ENCODE data around the gene CADM1. TPM values are rescaled to one million over a fixed set of nuclear protein-coding genes. Genes with fewer than 3 reads are reported as not detected.

Gene CADM1
- total and polyA plus RNA-seq, 10 of the 15 experiments (the other 5 are each of a cell fraction or from before 2014, with no cell fraction given): 0.03 to 0.48 (median 0.15) TPM; not detected in 3

DNA sequence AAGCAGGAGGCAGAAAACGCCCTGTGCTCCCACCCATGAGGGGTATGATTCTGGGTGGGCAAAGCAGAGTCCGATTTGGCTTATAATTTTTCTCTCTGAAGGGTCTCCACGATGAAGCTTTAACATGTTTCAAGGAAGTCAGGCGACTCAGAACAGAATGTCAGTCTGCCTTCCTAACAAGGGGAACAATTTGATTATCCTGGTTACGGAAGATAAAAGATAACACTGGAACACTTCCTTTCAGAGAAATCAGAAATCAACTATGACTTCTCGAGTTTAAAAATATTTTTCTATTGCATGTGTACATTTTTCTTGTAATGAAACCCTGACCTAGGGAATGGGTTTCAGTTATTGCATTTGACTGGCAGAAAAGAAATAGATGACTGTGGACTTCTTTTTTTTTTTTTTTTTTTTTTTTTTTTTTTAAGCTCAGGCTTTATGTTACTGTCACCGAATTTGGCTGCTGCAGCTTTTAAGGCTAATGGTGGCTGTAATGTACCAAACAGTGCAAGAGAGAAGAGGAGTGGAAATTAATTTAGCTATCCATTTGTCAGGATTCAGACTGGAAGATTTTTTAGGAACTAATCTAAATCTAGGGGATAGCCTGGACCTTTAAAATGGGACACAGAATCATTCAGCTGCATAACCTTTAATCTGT lies 297.7 kb downstream of the CADM1 start:
- no peak overlapping the region for H3K4me2 ChIP-seq (ENCODE audit: control insufficient read depth, insufficient read depth)
- H3K9me3 ChIP-seq (replicated peaks; ENCODE audit: control insufficient read depth, insufficient read depth, low read length): no peaks in the 10 kb centered on the region
- ChIA-PET SMC1A (ENCODE audit: uncharacterized antibody, unreplicated experiment) (interaction anchor here (0.7 kb wide), 1 partner anchor 12 kb away, joined by 3 read pairs; no protein-coding TSS in a partner anchor), CTCF (no interaction called here), RAD21 (ENCODE audit: unreplicated experiment) (no interaction called here), POLR2A (no interaction called here)
- no peak for DNase-seq (ENCODE audit: low read depth, low spot score)
- BruUV-seq (replicated peaks): no TSS peak
- H3K27me3 ChIP-seq (replicated peaks in 1 of 2; ENCODE audit: control insufficient read depth in 2 of 2, insufficient read depth in 2 of 2, low read length in 1 of 2): peaks cover 0 to 2% of the 10 kb centered on the region in 2 experiments; a peak in 1 of 4 replicates
- FAIRE-seq: no peak
- no peak overlapping the region for H2AFZ ChIP-seq (ENCODE audit: control insufficient read depth, low read depth, low read length)
- no peak overlapping the region for H3K9ac ChIP-seq (ENCODE audit: control insufficient read depth, insufficient read depth, low read length)
- TF ChIP-seq GATAD2B (conservative IDR thresholded peaks at IDR 0.05; ENCODE audit: low read depth): no peak
- TF ChIP-seq IKZF2 (IDR thresholded peaks at IDR 0.05): no peak
- no peak for TF ChIP-seq RBBP5 (conservative IDR thresholded peaks at IDR 0.05)
- TF ChIP-seq CHD1 (IDR thresholded peaks at IDR 0.05; ENCODE audit: low read depth, low read length): no peak
- no peak for TF ChIP-seq JUND (IDR thresholded peaks at IDR 0.05; ENCODE audit: low read depth, low read length)
- TF ChIP-seq CEBPB (IDR thresholded peaks at IDR 0.05; ENCODE audit: borderline replicate concordance in 1 of 2, low read depth in 2 of 2, low read length in 2 of 2): no peak
- no peak for TF ChIP-seq SKIL (IDR thresholded peaks at IDR 0.05; ENCODE audit: low read depth, poor library complexity, severe bottlenecking)
- no peak for TF ChIP-seq NFYB (IDR thresholded peaks at IDR 0.05; ENCODE audit: insufficient read depth, low read depth, low read length)
- TF ChIP-seq, protein P1, sequence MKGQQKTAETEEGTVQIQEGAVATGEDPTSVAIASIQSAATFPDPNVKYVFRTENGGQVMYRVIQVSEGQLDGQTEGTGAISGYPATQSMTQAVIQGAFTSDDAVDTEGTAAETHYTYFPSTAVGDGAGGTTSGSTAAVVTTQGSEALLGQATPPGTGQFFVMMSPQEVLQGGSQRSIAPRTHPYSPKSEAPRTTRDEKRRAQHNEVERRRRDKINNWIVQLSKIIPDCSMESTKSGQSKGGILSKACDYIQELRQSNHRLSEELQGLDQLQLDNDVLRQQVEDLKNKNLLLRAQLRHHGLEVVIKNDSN (IDR thresholded peaks at IDR 0.05; ENCODE audit: borderline replicate concordance, extremely low read length, insufficient read depth, low read depth, low read length): no peak
- TF ChIP-seq MTA3 (IDR thresholded peaks at IDR 0.05; ENCODE audit: borderline replicate concordance, low read length): no peak
- no peak for TF ChIP-seq PML (IDR thresholded peaks at IDR 0.05; ENCODE audit: low read length)
- no peak for ATAC-seq
- in situ Hi-C loops (cut with MboI): no loop called here
- H3K4me1 ChIP-seq (ENCODE audit: control insufficient read depth, insufficient read depth, low read length): no peaks in the 10 kb centered on the region
- no peak overlapping the region for H3K27ac ChIP-seq (ENCODE audit: control insufficient read depth, insufficient read depth)
- no peaks in the 10 kb centered on the region for H3K36me3 ChIP-seq (ENCODE audit: control insufficient read depth in 2 of 2, insufficient read depth in 2 of 2, low read length in 1 of 2)
- H3K4me3 ChIP-seq: no peak overlapping the region
- 41% methylated on average over 7 of the region's 7 CpGs for WGBS (ENCODE audit: insufficient coverage, insufficient replicate concordance, low lambda C conversion rate, missing lambda C conversion rate)
- intact Hi-C loops (cut with micrococcal nuclease; ENCODE audit: unreplicated experiment): no loop called here
- no peaks in the 10 kb centered on the region for H4K20me1 ChIP-seq (ENCODE audit: control insufficient read depth, insufficient read depth)
- no peaks in the 10 kb centered on the region for H3K79me2 ChIP-seq (ENCODE audit: control insufficient read depth, insufficient read depth, low read length)
